ENCODE data around the gene DENND2C.

Gene DENND2C

DNA sequence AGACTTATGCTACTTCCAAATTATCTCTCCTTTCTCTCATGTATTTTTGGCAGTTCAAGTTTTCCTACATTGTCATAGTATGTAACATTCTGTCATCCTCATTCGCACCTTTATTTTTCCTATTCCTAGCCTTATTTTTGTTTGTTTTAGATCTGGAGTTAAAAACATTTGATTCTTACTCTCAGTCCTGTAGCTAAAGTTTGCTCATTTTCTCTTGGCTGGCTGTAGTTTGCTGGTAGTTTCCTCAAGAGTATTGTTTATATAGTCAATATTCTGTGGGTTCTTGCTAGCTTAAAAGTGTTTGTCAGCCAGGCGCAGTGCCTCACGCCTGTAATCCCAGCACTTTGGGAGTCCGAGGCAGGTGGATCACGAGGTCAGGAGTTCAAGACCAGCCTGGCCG, 129.0 kb downstream of the DENND2C start:
- no peak for DNase-seq (ENCODE audit: low spot score)

DNA sequence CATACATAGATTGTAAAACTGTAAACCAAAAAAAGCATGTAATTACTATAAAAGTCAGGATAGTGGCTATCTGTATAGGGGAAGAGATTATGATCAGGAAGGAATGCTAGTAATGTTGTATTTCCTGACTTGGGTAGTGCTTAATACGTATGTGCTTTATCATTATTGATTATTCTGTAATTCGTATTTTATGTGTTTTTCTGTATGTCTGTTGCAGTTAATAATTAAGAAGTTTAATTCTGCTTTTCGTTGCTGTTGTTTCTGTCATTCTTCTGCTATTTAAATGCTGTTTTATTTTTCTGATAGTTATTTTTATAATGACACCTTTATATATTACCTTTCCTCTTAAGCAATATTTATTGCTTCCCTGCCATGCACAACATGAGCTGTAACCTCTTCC, 129.6 kb downstream of the DENND2C start:
- no peak for DNase-seq (ENCODE audit: low spot score)

DNA sequence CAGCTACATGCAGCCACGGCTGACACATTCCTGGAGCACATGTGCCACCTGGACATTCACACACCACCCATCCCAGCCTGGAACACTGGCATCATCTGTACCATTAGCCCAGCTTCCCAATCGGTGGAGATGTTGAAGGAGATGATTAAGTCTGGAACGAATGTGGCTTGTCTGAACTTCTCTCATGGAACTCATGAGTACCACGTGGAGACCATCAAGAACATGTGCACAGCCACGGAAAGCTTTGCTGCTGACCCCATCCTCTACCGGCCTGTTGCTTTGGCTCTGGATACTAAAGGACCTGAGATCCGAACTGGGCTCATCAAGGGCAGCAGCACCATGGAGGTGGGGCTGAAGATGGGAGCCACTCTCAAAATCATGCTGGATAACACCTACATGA, 133.8 kb downstream of the DENND2C start:
- no peak for DNase-seq (ENCODE audit: low spot score)

- no peak for DNase-seq (ENCODE audit: low spot score)
Observed at GRCh38 chr1:114535401-114535800, 134.4 kb downstream of the DENND2C start.
